Liver (tissue), 3 donors: ENCODE measurements around the gene ANKZF1.

ENCODE experiments used
- EGR1 ChIP-seq, 2 donors: IDR thresholded peaks; 2 replicates each; pipeline ENCODE4 v1.6.1; 2016 to 2018; ENCODE audit warnings: antibody characterized with exemption in 2 of 2, low read depth in 2 of 2
- FOXA1 ChIP-seq: IDR thresholded peaks from 2 replicates; pipeline ENCODE4 v1.6.1; 2016; ENCODE audit warnings: antibody characterized with exemption
- GABPA ChIP-seq, 2 donors: IDR thresholded peaks in 1 of 2; conservative IDR thresholded peaks in 1 of 2; 2 replicates each; pipeline ENCODE4 v1.6.1; 2016; ENCODE audit warnings: antibody characterized with exemption in 2 of 2, mild to moderate bottlenecking in 1 of 2, moderate library complexity in 1 of 2
- JUND ChIP-seq, 2 donors: IDR thresholded peaks; 2 replicates each; pipeline ENCODE4 v1.6.1; 2016; ENCODE audit warnings: antibody characterized with exemption in 2 of 2
- NR2F2 ChIP-seq: IDR thresholded peaks from 2 replicates; pipeline ENCODE4 v1.6.1; 2016; ENCODE audit warnings: antibody characterized with exemption
- REST ChIP-seq: IDR thresholded peaks from 2 replicates; pipeline ENCODE4 v1.6.1; 2016; ENCODE audit warnings: antibody characterized with exemption, mild to moderate bottlenecking
- SP1 ChIP-seq: IDR thresholded peaks from 2 replicates; pipeline ENCODE4 v1.6.1; 2018; ENCODE audit warnings: antibody characterized with exemption, mild to moderate bottlenecking
- TAF1 ChIP-seq: conservative IDR thresholded peaks from 2 replicates; pipeline ENCODE4 v1.6.1; 2016; ENCODE audit warnings: antibody characterized with exemption, mild to moderate bottlenecking
- YY1 ChIP-seq: IDR thresholded peaks from 2 replicates; pipeline ENCODE4 v1.6.1; 2016; ENCODE audit warnings: antibody characterized with exemption, mild to moderate bottlenecking
- TF ChIP-seq, protein P1 (sequence below): fragments of 150-350 bp; IDR thresholded peaks from 2 replicates; pipeline ENCODE4 v1.5.1; 2017; ENCODE audit warnings: improper control_type of control experiment, low read depth, low read length; ENCODE audit not compliant: missing input control
- TF ChIP-seq, protein P2 (sequence below): IDR thresholded peaks from 2 replicates; pipeline ENCODE4 v1.6.1; 2016; ENCODE audit warnings: antibody characterized with exemption
- donor health status: healthy.
- donor health status: healthy.

- TF ChIP-seq JUND (IDR thresholded peaks at IDR 0.05) (no peak), GABPA (IDR thresholded peaks at IDR 0.05 in 1 of 2, conservative IDR thresholded peaks at IDR 0.05 in 1 of 2) (no peak), TAF1 (no peak), REST (no peak), EGR1 (IDR thresholded peaks at IDR 0.05; ENCODE audit: low read depth in 2 of 2) (no peak), FOXA1 (no peak), NR2F2 (no peak), YY1 (no peak), SP1 (no peak)
- TF ChIP-seq, protein P1, sequence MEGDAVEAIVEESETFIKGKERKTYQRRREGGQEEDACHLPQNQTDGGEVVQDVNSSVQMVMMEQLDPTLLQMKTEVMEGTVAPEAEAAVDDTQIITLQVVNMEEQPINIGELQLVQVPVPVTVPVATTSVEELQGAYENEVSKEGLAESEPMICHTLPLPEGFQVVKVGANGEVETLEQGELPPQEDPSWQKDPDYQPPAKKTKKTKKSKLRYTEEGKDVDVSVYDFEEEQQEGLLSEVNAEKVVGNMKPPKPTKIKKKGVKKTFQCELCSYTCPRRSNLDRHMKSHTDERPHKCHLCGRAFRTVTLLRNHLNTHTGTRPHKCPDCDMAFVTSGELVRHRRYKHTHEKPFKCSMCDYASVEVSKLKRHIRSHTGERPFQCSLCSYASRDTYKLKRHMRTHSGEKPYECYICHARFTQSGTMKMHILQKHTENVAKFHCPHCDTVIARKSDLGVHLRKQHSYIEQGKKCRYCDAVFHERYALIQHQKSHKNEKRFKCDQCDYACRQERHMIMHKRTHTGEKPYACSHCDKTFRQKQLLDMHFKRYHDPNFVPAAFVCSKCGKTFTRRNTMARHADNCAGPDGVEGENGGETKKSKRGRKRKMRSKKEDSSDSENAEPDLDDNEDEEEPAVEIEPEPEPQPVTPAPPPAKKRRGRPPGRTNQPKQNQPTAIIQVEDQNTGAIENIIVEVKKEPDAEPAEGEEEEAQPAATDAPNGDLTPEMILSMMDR, result no peak
- TF ChIP-seq, protein P2, sequence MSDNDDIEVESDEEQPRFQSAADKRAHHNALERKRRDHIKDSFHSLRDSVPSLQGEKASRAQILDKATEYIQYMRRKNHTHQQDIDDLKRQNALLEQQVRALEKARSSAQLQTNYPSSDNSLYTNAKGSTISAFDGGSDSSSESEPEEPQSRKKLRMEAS, result no peak
These were observed 44.8 kb downstream of the ANKZF1 start for GRCh38 chr2:219274361-219274921.
